ENCODE measurements around the gene ADD1.

ADD1 gene

DNA sequence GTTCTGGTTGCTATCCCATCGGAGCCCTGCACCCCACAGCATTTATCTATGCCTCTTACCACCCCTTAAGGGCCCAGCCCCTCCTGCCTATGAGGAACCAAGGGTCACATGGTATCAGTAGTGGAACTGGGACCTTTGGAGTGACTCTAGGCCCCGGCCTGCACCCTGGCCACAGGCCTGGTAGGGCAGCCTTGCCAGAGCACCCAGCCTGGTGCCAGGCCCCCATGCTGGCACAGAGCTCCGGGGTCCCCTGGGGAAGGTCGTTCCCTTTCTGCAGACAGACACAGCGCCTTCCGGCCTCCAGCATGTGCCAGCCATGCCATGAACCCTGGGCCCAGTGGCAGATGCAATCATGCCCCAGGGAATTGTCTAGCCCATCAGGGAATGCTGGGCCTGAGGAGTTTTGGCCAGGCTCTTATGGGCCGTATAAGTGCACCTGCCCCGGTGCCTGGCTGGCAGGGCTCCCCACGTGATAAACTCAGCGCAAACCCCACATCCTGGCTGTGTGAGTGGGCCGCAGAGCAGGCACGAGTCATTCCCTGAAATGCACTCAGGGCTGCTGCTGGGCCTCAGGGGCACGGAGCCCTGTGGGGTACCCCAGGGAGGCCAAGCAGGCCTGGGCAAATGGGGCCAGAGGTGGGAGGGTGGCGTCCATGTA is 19.8 kb upstream of the ADD1 start:
- no peak for DNase-seq

DNA sequence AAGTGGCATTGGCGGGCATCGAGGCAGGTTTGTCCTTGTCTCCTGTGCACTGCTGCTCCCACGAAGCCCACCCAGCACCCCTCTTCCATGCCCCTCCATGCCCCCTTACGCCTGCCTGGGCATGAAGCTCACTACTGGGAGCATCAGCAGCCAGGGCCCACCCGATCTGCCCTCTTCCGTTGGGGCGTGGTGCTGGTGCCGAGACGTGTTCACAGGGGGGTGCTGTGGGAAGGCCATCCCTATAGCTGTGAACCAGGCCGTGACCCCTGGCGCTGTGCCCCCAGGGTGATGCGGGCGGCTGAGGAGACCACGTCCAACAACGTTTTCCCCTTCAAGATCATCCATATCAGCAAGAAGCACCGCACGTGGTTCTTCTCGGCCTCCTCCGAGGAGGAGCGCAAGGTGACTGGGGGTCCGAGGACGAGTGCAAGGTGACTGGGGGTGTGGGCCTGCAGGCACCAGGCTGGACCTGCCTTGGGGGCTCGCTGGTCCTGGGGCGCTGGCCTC is 19.3 kb upstream of the ADD1 start:
- no peak for DNase-seq

DNA sequence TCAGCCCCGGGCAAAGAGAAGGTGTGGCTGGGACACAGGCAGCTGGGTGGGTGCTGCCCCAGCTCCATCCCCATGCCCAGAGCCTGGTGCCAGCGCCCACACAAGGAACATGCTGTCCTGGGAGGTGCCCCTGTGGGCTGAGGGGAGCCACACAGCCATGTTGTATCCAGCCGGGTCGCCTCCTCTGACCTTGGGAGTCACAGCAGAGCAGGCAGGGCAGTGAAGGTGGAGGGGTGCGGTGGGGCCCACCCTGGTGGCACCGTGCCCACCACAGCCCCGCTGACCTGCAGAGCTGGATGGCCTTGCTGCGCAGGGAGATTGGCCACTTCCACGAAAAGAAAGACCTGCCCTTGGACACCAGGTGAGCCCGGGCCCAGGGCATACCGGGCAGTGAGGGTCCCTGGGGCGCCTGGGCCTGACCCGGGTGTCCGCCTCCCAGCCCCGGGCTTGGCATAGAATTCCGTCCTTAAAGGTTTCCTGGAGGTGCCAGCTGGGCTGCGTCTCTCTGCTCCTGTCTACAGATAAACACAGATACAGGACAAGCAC is 18.7 kb upstream of the ADD1 start:
- no peak for DNase-seq

DNA sequence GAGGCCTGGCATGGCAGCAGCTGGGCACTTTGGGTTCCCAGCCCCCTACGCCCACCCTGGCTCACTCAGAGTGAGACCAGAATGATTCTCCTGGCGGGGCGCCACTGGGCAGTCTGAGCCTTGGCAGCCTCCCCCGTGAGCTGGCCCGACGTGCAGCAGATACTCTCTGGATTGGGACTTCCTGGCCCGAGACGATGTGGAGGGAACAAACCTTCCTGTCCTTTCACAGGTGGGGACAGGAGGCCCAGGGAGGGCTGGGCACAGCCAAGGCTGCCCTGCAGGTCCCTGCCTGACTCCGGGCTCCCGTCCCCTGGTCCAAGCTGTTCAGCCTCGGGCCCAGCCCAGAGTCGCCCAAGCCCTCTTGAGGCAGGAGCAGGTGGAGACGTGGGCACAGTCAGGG is 17.9 kb upstream of the ADD1 start:
- no peak for DNase-seq

DNA sequence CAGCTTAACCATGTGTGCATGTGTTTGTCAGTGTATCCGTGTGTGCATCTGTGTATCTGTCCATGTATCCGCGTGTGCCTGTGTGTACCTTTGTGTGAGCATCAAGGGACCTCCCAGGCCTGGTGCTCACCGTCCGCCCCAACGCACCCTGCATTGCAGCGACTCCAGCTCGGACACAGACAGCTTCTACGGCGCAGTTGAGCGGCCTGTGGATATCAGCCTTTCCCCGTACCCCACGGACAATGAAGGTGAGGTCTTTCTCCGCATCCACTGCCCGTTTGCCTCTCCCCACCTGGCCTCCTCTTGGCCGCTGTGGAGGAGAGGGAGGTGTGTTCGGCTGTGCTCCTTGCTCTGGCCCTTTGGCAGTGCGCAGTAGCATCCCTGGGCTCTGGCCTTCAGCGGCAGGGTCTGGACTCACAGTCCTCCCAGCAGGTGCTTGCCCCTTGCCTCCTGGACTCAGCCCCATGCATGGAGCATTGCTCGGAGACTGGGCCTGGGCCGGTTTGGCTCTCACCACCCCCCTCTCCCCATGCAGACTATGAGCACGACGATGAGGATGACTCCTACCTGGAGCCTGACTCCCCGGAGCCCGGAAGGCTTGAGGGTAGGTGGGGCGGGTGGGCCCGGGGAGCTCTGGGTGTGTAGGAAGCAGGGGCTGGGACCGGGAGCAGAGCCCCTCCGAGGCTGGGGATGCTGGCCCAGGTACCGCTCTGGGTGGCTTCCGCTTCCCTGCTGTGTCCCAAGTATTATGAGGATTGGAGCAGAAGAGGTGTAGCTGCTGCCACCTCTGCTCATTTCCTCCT is 16.4 kb upstream of the ADD1 start:
- DNase-seq: no peak

DNA sequence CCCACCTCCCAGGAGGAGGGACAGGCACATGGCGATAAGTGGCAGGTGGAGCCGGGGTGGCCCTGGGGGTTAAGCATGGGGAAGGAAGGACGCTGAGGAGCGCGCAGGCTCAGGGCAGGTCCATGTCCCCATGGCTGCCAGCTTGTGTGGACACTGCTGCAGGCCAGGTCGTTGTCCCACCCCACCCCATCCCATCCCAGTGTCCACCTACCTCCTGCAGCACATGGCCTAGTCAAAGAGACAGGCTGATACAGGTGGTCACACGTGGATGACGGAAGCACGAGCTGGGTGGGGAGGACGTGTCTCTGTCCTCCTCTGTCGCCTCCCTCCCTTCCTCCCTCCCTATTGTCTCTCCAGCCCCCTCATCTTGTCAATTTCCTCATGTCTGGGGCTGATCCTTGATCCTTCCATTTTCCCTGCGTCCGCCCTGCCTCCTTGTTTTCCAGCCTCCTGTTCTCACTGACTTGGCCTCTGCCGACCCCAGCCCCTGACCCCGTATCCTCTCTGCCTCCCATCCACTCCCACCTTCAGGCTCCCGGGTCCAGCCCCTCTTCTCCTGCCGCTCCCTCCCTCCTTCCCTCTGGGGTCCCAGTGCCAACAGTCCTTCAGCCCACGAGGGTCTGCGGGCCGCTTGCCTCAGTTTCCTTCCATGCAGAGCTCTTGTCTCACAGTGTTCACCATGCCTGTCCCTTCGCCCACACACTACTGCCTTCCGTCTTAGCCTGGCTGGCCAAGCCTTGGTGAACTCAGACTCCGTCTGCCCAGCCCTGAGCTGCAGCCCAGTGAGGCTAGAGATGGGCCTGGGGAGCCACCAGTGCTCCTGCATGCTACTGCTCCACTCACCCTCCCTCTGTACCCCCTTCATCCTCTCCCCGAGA is 15.5 kb upstream of the ADD1 start:
- DNase-seq: no peak

DNA sequence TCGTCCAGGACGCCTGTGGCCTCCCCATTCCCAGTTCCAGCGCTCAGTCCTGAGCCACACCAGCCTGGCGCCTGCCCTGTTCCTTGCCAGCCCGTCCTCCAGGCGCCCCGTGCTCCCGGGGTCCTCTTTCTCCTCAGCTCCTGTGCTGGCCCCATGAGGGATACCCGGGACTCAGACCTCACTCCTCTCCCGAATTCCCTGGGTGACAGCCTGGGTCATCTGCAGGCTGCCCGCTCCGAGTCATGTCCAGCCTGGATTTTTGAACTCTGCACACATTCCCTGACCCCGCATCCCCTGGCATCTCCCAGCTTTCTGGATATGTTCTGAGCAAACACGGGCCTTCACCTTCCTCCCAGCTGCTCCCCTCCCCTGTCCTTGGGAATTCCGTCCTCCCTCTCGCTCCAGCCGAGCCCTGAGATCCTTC is 14.9 kb upstream of the ADD1 start:
- no peak for DNase-seq

DNA sequence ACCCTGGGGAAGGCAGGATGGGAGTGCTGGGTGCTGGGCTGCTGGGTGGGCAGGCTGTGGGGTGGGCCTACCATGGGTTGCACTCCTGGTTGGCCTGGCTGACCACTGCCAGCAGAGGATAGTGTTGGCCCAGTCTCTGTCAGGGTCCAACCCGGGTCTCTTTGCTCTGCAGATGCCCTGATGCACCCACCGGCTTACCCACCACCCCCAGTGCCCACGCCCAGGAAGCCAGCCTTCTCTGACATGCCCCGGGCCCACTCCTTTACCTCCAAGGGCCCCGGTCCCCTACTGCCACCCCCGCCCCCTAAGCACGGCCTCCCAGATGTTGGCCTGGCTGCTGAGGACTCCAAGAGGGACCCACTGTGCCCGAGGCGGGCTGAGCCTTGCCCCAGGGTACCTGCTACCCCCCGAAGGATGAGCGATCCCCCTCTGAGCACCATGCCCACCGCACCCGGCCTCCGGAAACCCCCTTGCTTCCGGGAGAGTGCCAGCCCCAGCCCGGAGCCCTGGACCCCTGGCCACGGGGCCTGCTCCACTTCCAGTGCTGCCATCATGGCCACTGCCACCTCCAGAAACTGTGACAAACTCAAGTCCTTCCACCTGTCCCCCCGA is 14.2 kb upstream of the ADD1 start:
- DNase-seq: no peak

DNA sequence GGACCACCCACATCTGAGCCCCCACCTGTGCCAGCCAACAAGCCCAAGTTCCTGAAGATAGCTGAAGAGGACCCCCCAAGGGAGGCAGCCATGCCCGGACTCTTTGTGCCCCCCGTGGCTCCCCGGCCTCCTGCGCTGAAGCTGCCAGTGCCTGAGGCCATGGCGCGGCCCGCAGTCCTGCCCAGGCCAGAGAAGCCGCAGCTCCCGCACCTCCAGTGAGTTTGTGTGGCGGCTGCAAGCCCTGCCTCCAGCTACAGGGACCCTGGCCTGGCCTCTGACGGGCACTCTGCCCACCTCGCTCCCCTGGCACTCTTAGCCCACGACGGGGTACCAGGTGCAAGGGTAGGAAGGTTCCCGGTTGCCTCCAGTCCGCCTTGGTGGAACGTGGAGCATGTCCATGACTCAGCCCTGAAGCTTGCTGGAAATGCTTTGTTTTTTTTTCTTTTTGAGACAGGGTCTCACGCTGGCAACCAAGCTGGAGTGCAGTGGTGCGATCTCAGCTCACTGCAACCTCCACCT is 13.7 kb upstream of the ADD1 start:
- DNase-seq: no peak

DNA sequence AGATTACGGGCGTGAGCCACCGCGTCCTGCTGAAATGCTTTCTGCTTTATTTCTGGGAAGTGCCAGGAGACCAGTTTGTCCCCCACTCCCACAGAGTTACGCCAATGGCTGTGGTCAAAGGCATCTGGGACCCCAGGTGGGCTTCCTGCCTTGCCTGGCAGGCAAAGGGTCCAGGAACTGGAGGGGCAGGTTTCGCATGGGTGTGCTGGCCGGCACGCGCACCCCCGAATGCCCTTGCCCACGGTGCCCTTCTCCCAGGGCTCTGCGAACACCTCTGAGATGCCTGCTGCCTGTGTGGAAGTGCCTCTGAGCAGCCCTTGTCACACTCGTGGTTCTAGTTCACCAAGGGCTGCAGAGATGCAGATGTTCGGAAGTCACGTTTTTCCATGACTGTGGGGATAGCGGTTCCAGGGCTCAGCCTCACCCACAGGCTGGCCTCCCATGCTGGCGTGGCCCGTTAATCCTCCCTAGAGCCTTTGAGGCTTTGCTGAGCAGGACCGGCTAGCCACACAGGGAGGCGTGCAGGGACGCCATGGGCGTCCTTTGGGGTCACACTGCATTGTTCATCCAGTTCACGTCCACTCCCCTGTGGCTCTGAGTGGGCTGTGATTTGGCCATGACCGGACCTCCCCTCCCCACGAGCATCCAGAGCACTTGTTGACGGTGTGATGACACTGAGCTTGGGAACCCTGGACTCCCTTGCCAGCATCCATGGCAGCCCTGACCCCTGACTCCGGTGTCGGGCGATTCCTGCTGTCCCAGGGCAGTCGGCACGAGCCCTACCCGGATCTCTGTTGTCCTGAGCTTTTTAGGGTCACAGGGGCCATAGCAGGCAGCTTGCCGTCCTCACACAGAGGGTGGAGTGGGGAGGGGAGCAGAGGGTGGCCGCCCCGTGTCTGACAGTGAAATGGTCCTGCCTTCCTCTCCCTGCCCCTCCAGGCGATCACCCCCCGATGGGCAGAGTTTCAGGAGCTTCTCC is 12.7 kb upstream of the ADD1 start:
- DNase-seq: no peak

DNA sequence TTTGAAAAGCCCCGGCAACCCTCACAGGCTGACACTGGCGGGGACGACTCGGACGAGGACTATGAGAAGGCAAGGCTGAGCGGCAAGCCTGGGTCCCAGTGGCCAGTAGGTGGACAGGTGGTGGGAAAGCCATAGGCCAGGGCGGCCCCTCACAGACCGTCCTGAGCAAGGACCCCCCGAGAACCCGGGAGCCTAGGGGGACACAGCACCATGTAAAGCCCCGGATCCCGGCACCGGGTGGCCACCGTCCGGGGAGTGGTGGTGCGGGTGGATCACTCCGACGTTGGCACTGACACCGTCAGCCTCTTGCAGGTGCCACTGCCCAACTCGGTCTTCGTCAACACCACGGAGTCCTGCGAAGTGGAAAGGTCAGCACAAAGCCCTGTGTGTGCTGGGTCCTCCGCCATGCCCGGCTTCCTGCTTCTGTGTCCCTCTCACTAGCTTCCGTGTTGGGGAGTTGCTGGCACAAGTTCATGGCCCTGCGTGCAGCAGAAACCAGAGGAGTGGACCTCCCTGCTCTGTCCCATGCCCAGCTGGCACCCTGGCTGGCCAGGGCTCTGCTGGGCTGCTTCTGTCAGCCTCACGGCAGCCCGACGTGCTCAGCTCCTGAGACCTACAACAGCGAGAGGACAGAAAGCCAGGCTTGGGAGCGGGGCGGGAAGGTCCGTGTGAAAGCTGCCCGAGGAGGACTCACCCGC is 11.9 kb upstream of the ADD1 start:
- no peak for DNase-seq

DNA sequence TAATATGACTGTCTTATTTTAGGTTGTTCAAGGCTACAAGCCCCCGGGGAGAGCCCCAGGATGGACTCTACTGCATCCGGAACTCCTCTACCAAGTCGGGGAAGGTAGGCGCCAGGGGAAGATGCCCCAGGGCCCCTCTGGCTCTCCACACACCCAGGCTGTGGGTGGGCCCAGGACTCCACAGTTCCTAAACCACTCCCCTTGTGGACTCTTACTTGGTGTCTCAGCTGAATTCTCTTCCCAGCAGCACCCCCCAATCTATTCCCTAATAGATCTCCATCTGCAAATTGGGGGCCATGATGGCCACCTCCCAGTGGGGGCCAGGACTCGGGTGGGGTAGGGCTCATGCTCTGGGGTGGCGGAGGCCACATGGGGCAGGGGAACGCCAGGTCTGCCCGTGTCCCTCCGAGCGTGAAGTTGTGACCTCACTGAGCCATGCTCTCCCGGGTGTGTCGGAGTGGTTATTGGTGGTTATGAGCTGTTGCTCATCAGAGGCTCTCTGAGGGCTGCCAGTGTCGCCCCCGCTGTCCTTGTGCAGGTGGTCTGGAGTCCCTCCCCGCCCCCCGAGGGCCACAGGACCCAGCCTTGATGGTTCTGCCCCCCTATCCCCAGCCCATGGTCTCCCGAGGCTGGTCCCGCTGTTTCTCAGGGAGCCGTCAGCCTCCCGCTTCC is 11.2 kb upstream of the ADD1 start:
- DNase-seq: no peak

DNA sequence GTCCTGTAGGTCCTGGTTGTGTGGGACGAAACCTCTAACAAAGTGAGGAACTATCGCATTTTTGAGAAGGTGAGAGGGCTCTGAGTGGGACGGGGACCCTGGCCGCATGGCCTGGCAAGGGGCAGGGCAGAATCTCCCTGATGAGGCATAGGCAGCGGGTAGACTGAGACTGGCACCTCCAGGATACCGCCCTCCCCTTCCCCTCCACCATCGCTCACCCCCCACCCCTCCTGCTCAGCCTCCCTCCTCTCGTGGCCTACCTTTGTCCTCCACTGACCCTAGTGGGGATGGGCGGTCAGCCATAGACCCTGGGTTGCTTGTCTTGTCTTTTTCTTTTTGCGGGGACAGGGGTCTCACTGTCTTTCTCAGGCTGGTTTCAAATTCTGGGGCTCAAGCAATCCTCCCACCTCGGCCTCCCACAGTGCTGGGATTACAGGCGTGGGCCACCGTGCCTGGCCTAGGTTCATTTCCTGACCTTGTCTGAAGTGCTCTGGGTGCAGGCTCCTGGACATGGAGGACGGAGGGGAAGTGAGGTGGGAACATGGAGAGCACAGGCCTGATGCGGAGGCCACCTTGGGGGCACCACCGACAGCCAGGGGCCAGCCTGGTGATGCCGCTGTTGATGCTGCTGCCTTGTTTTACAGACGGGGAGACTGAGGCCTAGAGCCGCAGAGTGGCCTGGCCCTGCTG is 10.5 kb upstream of the ADD1 start:
- DNase-seq: no peak

DNA sequence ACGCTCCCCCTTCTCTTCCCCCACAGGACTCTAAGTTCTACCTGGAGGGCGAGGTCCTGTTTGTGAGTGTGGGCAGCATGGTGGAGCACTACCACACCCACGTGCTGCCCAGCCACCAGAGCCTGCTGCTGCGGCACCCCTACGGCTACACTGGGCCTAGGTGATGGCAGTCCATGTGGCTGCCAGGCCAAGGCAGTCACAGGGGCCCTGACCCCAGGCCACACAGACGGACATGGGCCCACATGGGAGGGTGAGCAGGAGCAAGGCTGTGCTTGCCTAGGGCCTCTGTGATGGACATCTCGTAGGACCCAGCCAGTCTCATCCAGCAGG is 10.0 kb upstream of the ADD1 start:
- DNase-seq: no peak

DNA sequence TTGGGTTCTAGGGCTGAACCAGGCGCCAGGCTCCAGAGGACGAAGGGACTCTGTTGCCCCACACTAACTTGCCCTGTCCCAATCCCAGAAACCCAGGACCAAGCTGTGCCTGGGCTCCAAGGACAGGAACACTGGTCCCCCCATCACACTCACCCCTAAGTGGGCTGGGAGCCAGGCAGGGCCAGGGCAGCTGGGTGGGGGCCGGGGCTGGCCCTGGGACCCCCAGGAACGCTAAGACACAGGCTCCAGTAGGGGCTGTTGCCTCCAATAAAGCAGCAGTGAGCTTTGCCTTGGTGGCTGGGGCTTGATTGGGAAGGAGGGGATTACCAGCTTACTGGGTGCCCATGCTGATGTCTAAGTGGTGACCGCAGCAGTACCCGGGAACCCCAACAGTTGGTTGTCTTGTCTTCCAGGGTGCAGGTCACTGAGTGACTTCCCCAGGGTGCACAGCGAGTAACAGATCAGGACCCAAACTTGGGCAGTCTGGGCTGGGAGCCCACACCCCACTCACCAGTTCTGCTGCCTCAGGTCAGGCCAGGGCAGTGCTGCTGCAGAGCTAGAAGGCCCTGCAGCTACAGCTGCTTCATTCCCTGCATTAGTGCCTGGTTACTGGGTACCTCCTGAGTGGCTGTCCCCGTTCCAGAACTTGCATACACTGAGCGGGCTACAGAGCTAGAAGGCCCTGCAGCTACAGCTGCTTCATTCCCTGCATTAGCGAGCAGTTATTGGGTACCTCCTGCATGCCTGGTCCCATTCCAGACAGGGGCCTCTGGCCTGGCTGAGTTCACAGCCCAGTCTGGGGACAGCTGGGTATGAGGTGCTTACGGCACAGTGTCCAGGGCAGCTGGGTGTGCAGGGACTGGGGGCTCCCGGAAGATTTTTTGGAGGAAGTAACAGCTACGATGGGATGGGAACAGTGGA is 9.4 kb upstream of the ADD1 start:
- no peak for DNase-seq

DNA sequence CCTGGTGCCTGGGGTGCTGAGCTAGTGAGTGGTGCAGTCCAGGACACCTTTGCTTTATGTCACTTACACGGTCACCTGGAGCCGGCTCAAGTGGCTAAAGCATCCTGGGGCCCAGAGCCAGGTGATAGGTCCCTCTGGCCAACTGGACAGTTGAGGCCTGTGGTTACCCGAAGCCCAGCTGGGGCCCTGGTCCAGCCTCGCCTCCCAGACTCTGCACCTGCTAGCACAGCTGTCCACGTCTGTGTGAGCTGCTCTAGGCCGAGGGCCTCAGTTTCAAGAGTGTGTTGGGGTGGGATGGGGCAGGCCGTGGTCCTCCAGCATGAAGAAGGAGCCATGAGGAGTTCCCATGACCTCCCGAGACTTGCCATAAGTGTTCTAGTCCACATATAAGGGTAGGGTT is 7.7 kb upstream of the ADD1 start:
- DNase-seq: no peak

DNA sequence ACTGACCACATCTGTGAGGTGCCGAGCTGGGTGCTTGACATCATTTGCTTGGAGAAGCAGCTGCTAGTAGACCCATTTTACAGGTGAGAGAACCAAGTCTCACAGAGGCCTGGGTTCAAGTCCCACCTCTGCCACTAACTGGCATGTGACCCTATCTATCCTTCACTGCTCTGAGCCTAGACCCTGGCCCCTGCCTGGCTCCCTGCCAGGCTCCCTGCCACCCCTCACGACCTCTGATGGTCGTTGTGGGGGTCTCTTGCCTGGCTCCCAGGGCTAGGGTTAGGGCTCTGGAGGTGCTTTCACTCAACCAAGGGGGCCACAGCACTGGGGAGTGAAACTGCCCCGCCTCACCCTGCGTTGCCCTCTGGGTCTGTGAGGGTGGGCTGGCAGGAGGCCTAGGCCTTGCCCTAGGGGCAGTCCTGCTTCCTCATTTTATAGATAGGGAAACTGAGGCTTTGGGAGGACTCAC is 7.2 kb upstream of the ADD1 start:
- no peak for DNase-seq
